PFSK-1 (cell line): ENCODE data around the gene HDGFL3.

Experiments
- FOXP2 ChIP-seq: optimal IDR thresholded peaks from 2 replicates; pipeline ENCODE3; 2011; ENCODE audit warnings: borderline replicate concordance, control low read depth, inconsistent platforms; ENCODE audit not compliant: insufficient read depth; ENCODE audit errors: extremely low read length, extremely low read depth
- POLR2AphosphoS5 ChIP-seq: IDR thresholded peaks from 2 replicates; pipeline ENCODE4 v1.6.1; 2012; ENCODE audit warnings: low read depth, mild to moderate bottlenecking, control low read depth, low read length, moderate library complexity
- SIN3A ChIP-seq: IDR thresholded peaks from 2 replicates; pipeline ENCODE4 v1.6.1; 2012; ENCODE audit warnings: mild to moderate bottlenecking, low read length, moderate library complexity, borderline replicate concordance; ENCODE audit not compliant: insufficient read depth
- TAF1 ChIP-seq: IDR thresholded peaks from 2 replicates; pipeline ENCODE4 v1.6.1; 2012; ENCODE audit warnings: low read length, control low read depth, borderline replicate concordance; ENCODE audit not compliant: insufficient read depth
- TF ChIP-seq, protein P1 (sequence below), 2 experiments: IDR thresholded peaks; 2 replicates each; pipeline versions ENCODE4 v1.6.1 to v1.8.0; 2011 to 2012; ENCODE audit warnings: low read depth in 2 of 2, low read length in 2 of 2, control low read depth in 1 of 2, inconsistent platforms in 1 of 2, mild to moderate bottlenecking in 1 of 2, moderate library complexity in 1 of 2; ENCODE audit not compliant: insufficient read depth in 1 of 2

Gene HDGFL3

GRCh38 chr15:83118291-83118827 is 89.3 kb downstream of the HDGFL3 start:
- TF ChIP-seq, protein P1, sequence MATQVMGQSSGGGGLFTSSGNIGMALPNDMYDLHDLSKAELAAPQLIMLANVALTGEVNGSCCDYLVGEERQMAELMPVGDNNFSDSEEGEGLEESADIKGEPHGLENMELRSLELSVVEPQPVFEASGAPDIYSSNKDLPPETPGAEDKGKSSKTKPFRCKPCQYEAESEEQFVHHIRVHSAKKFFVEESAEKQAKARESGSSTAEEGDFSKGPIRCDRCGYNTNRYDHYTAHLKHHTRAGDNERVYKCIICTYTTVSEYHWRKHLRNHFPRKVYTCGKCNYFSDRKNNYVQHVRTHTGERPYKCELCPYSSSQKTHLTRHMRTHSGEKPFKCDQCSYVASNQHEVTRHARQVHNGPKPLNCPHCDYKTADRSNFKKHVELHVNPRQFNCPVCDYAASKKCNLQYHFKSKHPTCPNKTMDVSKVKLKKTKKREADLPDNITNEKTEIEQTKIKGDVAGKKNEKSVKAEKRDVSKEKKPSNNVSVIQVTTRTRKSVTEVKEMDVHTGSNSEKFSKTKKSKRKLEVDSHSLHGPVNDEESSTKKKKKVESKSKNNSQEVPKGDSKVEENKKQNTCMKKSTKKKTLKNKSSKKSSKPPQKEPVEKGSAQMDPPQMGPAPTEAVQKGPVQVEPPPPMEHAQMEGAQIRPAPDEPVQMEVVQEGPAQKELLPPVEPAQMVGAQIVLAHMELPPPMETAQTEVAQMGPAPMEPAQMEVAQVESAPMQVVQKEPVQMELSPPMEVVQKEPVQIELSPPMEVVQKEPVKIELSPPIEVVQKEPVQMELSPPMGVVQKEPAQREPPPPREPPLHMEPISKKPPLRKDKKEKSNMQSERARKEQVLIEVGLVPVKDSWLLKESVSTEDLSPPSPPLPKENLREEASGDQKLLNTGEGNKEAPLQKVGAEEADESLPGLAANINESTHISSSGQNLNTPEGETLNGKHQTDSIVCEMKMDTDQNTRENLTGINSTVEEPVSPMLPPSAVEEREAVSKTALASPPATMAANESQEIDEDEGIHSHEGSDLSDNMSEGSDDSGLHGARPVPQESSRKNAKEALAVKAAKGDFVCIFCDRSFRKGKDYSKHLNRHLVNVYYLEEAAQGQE (IDR thresholded peaks at IDR 0.05; ENCODE audit: insufficient read depth in 1 of 2, low read depth in 2 of 2, low read length in 2 of 2) = no peak
- TF ChIP-seq POLR2AphosphoS5 (no peak), TAF1 (no peak), SIN3A (no peak), FOXP2 (no peak)

- no peak for TF ChIP-seq TAF1
Observed at GRCh38 chr15:83115831-83116565, 91.6 kb downstream of the HDGFL3 start.

DNA sequence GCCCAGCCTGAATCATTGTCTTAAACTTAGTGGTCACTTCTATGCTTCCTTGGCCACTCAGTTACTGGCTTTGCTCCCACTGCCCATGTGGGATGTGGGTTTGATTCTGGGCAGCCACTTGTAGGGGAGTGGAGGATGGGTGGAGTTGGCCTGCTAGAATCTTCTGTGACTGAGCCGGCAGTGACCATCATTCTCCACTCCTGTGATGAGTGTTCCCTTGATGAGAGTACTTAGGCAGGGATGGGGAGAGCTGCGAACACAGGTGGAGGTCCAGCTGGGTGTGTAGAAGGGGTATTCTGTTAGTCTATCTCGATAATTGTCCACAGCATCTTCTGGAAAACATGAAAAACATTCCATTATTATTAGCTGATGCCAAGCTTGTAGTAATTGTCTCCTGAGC is 92.2 kb downstream of the HDGFL3 start:
- TF ChIP-seq POLR2AphosphoS5 (no peak), FOXP2 (no peak), SIN3A (no peak), TAF1 (no peak)
- TF ChIP-seq, protein P1 (IDR thresholded peaks at IDR 0.05; ENCODE audit: insufficient read depth in 1 of 2, low read depth in 2 of 2, low read length in 2 of 2) = no peak

GRCh38 chr15:83114856-83115255 is 92.8 kb downstream of the HDGFL3 start:
- no peak for TF ChIP-seq SIN3A

GRCh38 chr15:83113881-83114674 is 93.5 kb downstream of the HDGFL3 start:
- TF ChIP-seq SIN3A (no peak), TAF1 (no peak), FOXP2 (no peak), POLR2AphosphoS5 (no peak)
- TF ChIP-seq, protein P1 (IDR thresholded peaks at IDR 0.05; ENCODE audit: insufficient read depth in 1 of 2, low read depth in 2 of 2, low read length in 2 of 2) = no peak

GRCh38 chr15:83112956-83113299 is 94.7 kb downstream of the HDGFL3 start:
- TF ChIP-seq, protein P1 (IDR thresholded peaks at IDR 0.05; ENCODE audit: insufficient read depth in 1 of 2, low read depth in 2 of 2, low read length in 2 of 2) = no peak
- TF ChIP-seq TAF1 (no peak), POLR2AphosphoS5 (no peak), SIN3A (no peak), FOXP2 (no peak)
